Measurements from ENCODE around the gene LZTS3. TPM values are rescaled to one million over a fixed set of nuclear protein-coding genes. Genes with fewer than 3 reads are reported as not detected.

LZTS3 gene
- total and polyA plus RNA-seq, 2 of the 8 experiments (the other 6 are each of a cell fraction or from before 2014, with no cell fraction given), result 31.8 to 33.5 TPM

GRCh38 chr20:3164763-3165410 lies 8.5 kb downstream of the LZTS3 start:
- Histone ChIP-seq H3K27me3 (replicated peaks in 1 of 4; ENCODE audit: control insufficient read depth in 3 of 4, extremely low read depth in 1 of 4, insufficient read depth in 3 of 4, low read length in 3 of 4) (no peaks in the 10 kb centered on the region; a peak in 1 of 7 replicates), H3K23ac (ENCODE audit: insufficient read length) (no peak overlapping the region), H3K4me2 (ENCODE audit: insufficient read depth in 1 of 2, low read depth in 2 of 2, low read length in 2 of 2) (no peak overlapping the region), H2BK15ac (ENCODE audit: low read length) (no peak overlapping the region), H3K14ac (ENCODE audit: insufficient read length) (no peak overlapping the region), H4K8ac (ENCODE audit: extremely low read depth, insufficient read depth, low read length) (no peak overlapping the region), H3K79me2 (ENCODE audit: control insufficient read depth in 1 of 2, insufficient read depth in 2 of 2, low read length in 2 of 2) (no peaks in the 10 kb centered on the region; a peak in 1 of 4 replicates), H3K4me3 (ENCODE audit: extremely low read depth in 1 of 4, insufficient read depth in 2 of 4, low read depth in 3 of 4, low read length in 4 of 4) (no peak overlapping the region), H3K4ac (replicated peaks; ENCODE audit: insufficient read length, low read depth, low read length) (no peak overlapping the region), H2BK20ac (ENCODE audit: low read length) (no peak overlapping the region), H4K91ac (replicated peaks; ENCODE audit: insufficient read length, low read length) (no peak overlapping the region), H2BK5ac (ENCODE audit: low read depth, low read length) (no peak overlapping the region), H2AK5ac (ENCODE audit: low read depth, low read length) (no peak overlapping the region), H2BK120ac (replicated peaks; ENCODE audit: low read depth, low read length) (no peak overlapping the region), H2AFZ (ENCODE audit: low read length) (no peak overlapping the region), H3K79me1 (ENCODE audit: low read depth, low read length) (no peaks in the 10 kb centered on the region), H3K36me3 (ENCODE audit: control insufficient read depth in 2 of 4, insufficient read depth in 4 of 4, low read length in 3 of 4) (peaks cover 0 to 15% (median 2%) of the 10 kb centered on the region in 4 experiments; a peak in 5 of 8 replicates), H3K9ac (replicated peaks in 1 of 4; ENCODE audit: extremely low read depth in 1 of 4, low read depth in 3 of 4, low read length in 3 of 4) (no peak overlapping the region), H3K4me1 (replicated peaks in 1 of 4; ENCODE audit: control insufficient read depth in 3 of 4, insufficient read depth in 4 of 4, low read length in 3 of 4) (peaks cover 5 to 22% (median 17%) of the 10 kb centered on the region in 4 experiments), H4K20me1 (replicated peaks in 1 of 2; ENCODE audit: control insufficient read depth in 1 of 2, insufficient read depth in 2 of 2, low read length in 2 of 2) (no peaks in the 10 kb centered on the region), H3K9me3 (ENCODE audit: insufficient read depth in 2 of 2, low read depth in 1 of 2, low read length in 1 of 2) (no peaks in the 10 kb centered on the region), H3K27ac (ENCODE audit: low read depth, low read length) (no peak overlapping the region), H3K18ac (ENCODE audit: extremely low read depth, low read length) (no peak overlapping the region), H4K5ac (ENCODE audit: insufficient read length, low read depth, low read length) (no peak overlapping the region), H3K23me2 (ENCODE audit: low read depth, low read length) (peaks cover 7% of the 10 kb centered on the region; the same call in 1 of the 2 replicates), H3K56ac (replicated peaks; ENCODE audit: insufficient read length, low read depth, low read length) (no peak overlapping the region), H2BK12ac (ENCODE audit: low read depth, low read length) (no peak overlapping the region)
- DNase-seq (ENCODE audit: low read depth in 1 of 2, low spot score in 2 of 2) (no peak), FAIRE-seq (no peak)
- ChIA-PET CTCF (ENCODE audit: partially characterized antibody) (interaction anchor here (0.9 to 1.7 kb wide), 5 partner anchors 54 to 111 kb away, joined by 3 to 5 read pairs (median 4); no protein-coding TSS in a partner anchor), POLR2A (ENCODE audit: partially characterized antibody) (interaction anchor here (0.7 to 1.2 kb wide), 3 partner anchors 54 to 216 kb away, joined by 3 to 4 read pairs (median 3); no protein-coding TSS in a partner anchor)
- 97% methylated on average over 21 of the region's 41 CpGs; no CpG with 5 or more reads in 1 of the 2 experiments for WGBS, 2 experiments (ENCODE audit: extremely low coverage in 1 of 2, insufficient coverage in 1 of 2, insufficient read length in 1 of 2, insufficient replicate concordance in 2 of 2, low coverage in 1 of 2, low lambda C conversion rate in 2 of 2, missing lambda C conversion rate in 1 of 2)
- TF ChIP-seq YY1 (IDR thresholded peaks at IDR 0.05; ENCODE audit: low read depth, low read length), result no peak
- TF ChIP-seq SIX5 (IDR thresholded peaks at IDR 0.05; ENCODE audit: low read depth, low read length), result no peak
- no peak for TF ChIP-seq RXRA (IDR thresholded peaks at IDR 0.05; ENCODE audit: insufficient read depth, low read depth, low read length)
- TF ChIP-seq RBBP5 (IDR thresholded peaks at IDR 0.05; ENCODE audit: borderline replicate concordance, low read depth, low read length), result no peak
- no peak for TF ChIP-seq GTF2F1 (IDR thresholded peaks at IDR 0.05; ENCODE audit: borderline replicate concordance, low read depth, low read length)
- TF ChIP-seq EGR1 (IDR thresholded peaks at IDR 0.05; ENCODE audit: borderline replicate concordance, low read depth, low read length), result no peak
- no peak for TF ChIP-seq KDM5A (IDR thresholded peaks at IDR 0.05; ENCODE audit: low read length)
- TF ChIP-seq RFX5 (IDR thresholded peaks at IDR 0.05; ENCODE audit: borderline replicate concordance, low read depth, low read length), result no peak
- no peak for TF ChIP-seq TAF1 (IDR thresholded peaks at IDR 0.05; ENCODE audit: low read depth, low read length)
- TF ChIP-seq EP300 (IDR thresholded peaks at IDR 0.05; ENCODE audit: borderline replicate concordance in 1 of 2, low read depth in 2 of 2, low read length in 2 of 2), result no peak
- TF ChIP-seq TBP (IDR thresholded peaks at IDR 0.05; ENCODE audit: low read depth, low read length), result no peak
- no peak for TF ChIP-seq SIRT6 (IDR thresholded peaks at IDR 0.05; ENCODE audit: low read length)
- TF ChIP-seq CEBPB (IDR thresholded peaks at IDR 0.05; ENCODE audit: low read depth, low read length), result no peak
- no peak for TF ChIP-seq ZNF274 (IDR thresholded peaks at IDR 0.05; ENCODE audit: borderline replicate concordance, extremely low read depth, low read length)

All from H1 (cell line).